NCI-H1436 (cell line): Measurements from ENCODE around the gene FSCN2.

Experiments used
- DNase-seq: peaks from one replicate; lab custom pipeline; 2025; lab: John Stamatoyannopoulos, UW

The FSCN2 gene

GRCh38 chr17:81512562-81513371, 15.4 kb upstream of the FSCN2 start, which contains the start of gene ACTG1:
ACTG1 (minus strand) TSS chr17:81512799; CDS start chr17:81512354, 445 bp downstream.
- DNase-seq, result peak; percentile 94

DNA sequence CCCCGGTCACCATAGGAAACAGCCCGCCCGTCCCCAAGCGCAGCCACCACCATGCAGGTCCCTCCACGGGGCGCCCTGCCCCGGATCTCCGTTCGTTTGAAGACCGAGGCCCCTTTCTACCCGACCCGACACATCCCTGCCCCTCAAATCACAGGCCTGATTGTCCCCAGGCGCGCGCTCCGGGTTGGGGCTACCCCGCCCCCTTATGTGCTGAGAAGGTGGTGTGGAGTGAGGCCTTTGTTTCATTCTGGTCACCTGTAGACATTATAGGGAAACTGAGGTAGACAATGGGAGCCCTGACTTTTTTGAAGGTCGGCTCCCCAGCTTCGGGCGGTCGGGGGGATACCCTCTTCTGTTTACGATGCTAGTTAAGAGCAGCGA, 14.8 kb upstream of the FSCN2 start:
- peak; percentile 78 for DNase-seq

GRCh38 chr17:81513753-81514488, 14.3 kb upstream of the FSCN2 start:
- DNase-seq, result peak; percentile 59

GRCh38 chr17:81514489-81514738, 13.8 kb upstream of the FSCN2 start:
- DNase-seq, result no peak

GRCh38 chr17:81514739-81515529, 13.2 kb upstream of the FSCN2 start:
- peak; percentile 52 for DNase-seq

- DNase-seq, result no peak
Observed at GRCh38 chr17:81515530-81516041, 12.6 kb upstream of the FSCN2 start.

DNA sequence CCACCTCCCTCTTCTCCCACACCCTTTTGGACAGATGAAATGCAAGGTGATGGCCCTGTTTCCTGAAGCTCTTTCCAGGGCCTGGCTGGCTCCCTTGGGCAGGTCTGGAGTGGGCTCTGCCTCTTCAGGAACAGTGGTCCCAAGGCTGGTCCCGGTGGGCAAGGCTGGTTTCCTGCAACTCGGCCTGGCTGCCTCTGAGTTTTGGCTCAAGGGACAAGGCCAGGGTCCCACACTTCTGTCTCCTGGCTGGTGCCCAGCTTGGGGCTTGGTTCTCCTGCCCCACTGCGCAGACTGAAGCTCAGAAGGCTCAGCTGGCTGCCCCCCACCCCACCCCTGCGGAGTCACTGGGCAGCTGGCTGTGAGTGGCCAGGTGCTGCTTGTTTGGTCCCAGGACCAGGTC, 11.7 kb upstream of the FSCN2 start:
- no peak for DNase-seq

GRCh38 chr17:81517009-81517338, 11.2 kb upstream of the FSCN2 start:
- DNase-seq, result no peak

GRCh38 chr17:81517339-81518112, 10.7 kb upstream of the FSCN2 start:
- DNase-seq, result no peak

DNA sequence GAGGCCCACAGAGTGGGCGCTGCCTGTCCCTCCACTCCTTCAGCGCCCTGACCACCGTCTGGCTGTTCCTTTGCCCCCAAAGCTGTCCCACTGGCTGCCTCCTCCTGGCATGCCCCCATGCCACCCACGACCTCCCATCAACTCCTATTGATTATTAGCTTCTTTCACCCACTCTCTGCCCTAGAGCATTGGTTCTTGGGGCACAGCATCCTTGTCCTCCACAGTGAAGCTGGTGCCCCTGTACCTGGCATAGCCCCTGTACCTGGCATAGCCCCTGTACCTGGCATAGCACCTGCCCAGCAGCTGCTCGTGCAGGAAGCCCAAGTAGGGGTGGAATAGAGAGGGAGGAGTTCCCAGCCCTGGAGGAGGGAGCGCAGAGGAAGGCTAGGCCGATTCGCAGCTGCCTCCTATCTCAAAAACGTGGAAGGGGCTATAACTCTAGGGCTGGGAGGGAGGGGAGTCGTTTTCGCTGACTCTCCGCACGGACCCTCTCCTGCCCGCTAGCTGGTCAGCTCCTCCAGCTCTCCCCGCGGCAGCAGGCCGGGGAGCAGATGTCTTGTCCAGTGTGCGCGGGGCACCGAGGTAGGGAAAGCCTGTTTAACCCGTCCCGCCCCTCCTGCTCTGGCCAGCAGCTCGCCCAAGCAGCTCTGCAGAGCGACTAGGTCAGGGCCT, 9.9 kb upstream of the FSCN2 start:
- peak; percentile 38 for DNase-seq

DNA sequence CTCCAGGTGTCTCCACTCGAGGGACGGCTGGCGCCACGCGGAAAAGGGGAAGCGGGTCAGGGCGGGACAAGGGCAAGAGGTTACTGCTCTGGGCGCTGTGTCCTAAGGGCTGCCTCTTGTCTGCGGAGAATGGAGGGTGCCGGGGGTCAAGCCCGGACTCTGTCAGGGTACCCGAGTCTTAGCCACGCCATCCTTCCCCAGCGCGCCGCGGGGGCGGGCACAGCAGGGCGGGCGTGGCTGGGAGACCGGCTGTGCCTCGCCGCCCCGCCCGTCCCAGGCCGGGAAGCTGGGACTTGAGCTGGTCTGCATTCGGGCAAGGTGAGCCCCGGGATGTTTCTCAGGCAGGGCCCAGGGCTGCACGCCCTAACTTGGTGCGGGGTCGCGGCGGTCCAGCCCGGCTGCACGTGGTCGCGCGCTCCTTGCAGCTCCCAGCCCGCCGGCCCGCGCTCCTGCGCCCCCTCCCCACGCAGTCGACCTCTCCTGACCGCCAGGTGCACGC, 9.3 kb upstream of the FSCN2 start:
- no peak for DNase-seq

DNA sequence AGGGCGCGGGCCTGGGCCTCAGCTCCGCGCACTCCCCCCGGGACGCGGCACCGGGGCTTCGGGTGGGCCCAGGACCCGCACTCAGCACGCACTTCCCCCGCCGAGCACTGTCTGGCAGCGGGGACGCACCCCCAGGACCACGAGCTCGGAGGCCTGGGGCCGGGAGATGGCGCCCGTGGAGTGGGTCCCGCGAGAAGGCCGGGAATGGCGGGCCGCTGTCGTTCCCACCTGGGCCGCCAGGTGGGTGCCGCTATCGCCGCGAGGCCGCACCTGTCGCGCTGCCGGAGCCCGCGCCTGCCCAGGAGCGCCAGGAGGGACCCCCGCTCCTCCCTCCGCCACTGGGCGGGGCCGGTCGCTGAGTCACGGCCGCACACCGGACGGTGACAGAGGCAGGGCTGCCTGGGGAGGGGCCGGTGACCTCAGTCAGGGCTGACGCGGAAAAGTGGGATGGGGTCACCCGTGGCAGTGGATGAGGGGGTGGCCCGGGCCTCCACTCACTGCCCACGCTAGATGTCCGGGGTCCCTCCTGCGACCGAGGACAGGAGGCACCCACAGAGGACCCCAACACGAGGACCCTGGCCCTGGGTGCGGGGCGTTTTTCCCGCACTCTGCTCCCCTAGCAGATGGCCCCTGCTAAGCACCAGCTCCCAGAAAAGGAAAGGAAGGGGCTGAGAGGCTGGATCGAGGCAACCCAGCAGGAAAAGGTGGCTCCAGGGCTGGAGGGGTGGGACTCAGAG, 8.7 kb upstream of the FSCN2 start:
- peak; percentile 79 for DNase-seq

DNA sequence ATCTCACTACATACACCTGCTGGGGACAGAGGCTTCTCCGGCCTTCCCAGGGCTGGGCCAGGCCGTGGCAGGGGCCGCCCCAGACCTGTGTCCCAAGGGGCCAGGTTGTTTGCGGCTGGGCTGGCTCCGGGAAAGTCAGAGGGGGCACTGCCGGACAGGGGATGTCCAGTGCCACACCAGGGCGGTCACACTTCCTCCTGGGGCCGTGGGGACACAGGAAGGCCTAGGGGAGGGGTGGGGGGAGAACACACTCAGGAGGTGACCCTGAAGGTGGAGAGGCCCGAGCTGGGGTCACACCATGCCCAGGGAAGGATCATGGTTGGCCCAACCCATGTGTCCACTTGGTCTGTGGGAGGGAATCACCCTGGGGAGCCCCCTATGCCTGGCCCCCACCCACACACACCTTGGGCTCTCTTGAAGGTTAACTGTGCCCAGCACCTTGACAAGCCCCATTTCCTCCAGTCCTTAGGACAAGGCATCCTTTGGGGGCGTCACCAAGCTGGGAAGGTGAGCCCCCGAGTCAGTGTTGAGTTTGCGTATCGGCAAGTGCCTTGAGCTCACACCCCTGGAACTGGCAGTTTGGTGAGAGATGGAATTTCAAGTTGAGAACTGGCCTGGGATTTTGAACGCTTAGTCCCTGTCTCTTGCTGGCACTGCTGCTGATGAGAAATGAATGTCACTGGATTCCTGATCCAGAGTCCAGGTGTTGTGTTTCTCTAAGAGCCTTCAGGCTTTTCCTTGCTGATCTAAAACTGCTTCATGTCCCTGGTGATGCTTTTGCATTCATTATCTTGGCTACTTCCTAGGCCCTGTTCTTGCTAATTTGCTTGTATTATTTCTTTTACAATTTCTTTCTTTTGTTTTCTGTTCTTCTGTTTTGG, 7.9 kb upstream of the FSCN2 start:
- no peak for DNase-seq

GRCh38 chr17:81522491-81523401, 5.4 kb upstream of the FSCN2 start:
- no peak for DNase-seq

DNA sequence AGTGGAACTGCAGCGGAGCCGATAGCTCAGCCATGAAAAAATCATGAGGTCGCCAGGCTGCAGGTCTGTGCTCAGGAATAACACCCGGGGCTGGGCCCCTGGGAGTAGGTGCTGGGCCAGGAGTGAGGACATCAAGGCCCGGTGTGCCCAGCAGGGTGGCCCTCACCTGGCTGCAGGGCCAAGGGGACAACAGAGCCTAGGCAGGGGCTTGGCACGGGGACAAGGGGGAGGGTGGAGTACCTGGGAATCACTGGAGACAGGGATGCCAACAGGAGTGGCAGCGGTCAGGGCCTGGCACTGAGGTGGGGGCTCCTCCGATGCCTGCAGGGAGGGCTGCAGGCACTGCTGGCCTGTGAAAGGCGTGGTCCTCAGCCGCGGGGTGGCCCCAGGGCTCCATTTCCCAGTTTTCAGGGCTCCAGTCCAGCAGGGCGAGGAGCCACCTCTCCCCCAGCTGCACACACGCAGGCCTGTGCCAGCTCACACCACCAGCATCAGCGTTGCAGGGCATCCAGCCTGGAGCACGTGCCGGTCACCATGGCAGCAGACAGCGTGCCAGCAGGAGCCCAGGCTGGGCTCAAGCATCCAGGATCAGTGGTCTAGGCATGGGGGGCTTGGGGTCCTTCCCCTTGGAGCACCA, 4.7 kb upstream of the FSCN2 start:
- DNase-seq, result no peak

DNA sequence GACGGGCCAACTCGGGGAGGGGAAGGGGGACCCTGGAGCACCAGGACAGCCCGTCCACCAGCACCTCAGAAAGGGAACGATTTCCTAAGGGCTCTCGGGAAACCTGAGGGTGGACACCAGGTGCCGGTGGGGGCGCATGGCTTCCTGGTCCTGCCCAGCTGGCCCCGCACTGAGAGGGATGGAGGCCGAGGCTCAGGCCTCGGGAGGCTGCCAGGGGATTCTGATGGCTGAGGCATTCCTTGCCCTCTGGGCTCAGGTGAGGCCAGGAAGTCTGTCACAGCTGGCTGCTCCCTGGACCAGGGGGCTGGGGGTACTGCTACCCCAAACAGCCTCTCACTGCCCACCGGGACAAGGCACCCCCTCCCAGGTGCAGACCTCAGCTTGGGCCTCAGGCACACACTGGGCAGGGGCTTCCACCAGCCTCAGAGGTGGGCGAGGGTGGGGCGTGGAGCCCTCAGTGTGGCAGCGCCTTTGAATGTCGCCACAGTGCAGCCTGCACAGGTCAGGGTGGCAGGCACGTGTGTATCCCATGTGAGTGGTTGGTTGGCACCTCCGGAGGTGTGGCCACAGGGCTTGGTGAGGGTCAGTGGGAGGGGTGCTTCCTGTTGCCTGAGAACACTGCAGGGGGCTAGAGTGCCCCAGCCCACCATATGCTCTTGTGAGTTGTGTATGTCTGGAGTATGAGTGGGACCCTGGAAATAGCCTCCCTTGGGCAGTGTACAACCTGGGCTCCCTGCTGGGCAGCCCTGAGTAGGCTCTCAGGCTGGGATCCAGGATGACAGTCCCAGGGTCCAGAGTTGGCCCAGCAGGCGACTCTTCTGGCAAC, 3.9 kb upstream of the FSCN2 start:
- no peak for DNase-seq

- no peak for DNase-seq
Observed at GRCh38 chr17:81524865-81525159, 3.4 kb upstream of the FSCN2 start.
